Measurements from ENCODE around the gene MEF2A.

GRCh38 chr15:99547517-99547916 is 18.3 kb upstream of the MEF2A start:
- TF ChIP-seq CTCF (IDR thresholded peaks at IDR 0.05; ENCODE audit: borderline replicate concordance, extremely low read depth, low read length, poor library complexity, severe bottlenecking) (no peak), EZH2 (IDR thresholded peaks at IDR 0.05; ENCODE audit: borderline replicate concordance, low read depth, low read length, severe bottlenecking) (no peak)
